Activated B cell treated with CpG ODN at 0.5 μM for 24 hours (primary cell): ENCODE measurements around the gene STAB2. TPM values are rescaled to one million over a fixed set of nuclear protein-coding genes. Genes with fewer than 3 reads are reported as not detected.

Source experiments
- ATAC-seq: fragments of 200-7000 bp; cut with Tn5 transposase; one replicate; pipeline ENCODE4 v1.10.0; 2021; ENCODE audit warnings: low read depth, mild to moderate bottlenecking, moderate library complexity
- CTCF ChIA-PET: fragments of 350-600 bp; sonication (Branson Sonifier 250); formaldehyde crosslinking; loops from one replicate; lab custom pipeline; 2021; ENCODE audit warnings: antibody characterized with exemption; lab: Charles Lee
- POLR2A ChIA-PET: fragments of 350-600 bp; sonication (Branson Sonifier 250); formaldehyde crosslinking; loops from one replicate; lab custom pipeline; 2021; ENCODE audit warnings: antibody characterized with exemption; lab: Charles Lee
- DNase-seq: peaks from one replicate; pipeline ENCODE4 v3.0.0; 2022
- H3K27ac Mint-ChIP-seq: one replicate; pipeline ENCODE4 v1.8.0; 2020; ENCODE audit warnings: mixed read lengths
- H3K27me3 Mint-ChIP-seq: one replicate; pipeline ENCODE4 v1.8.0; 2021; ENCODE audit warnings: mixed read lengths
- H3K36me3 Mint-ChIP-seq: one replicate; pipeline ENCODE4 v1.8.0; 2021; ENCODE audit warnings: low read depth, mixed read lengths
- H3K4me1 Mint-ChIP-seq: one replicate; pipeline ENCODE4 v1.8.0; 2021; ENCODE audit warnings: mixed read lengths
- H3K4me3 Mint-ChIP-seq: one replicate; pipeline ENCODE4 v1.8.0; 2020; ENCODE audit warnings: mild to moderate bottlenecking, mixed read lengths
- H3K9me3 Mint-ChIP-seq: one replicate; pipeline ENCODE4 v1.8.0; 2020; ENCODE audit warnings: mixed read lengths
- intact Hi-C: fragments of 100-400 bp; cut with micrococcal nuclease; formaldehyde crosslinking; loops from one replicate; pipeline ENCODE4 v1.15.1; 2024
- total RNA-seq: library from RNA; stranded (reverse); gene quantifications from 2 replicates; pipeline ENCODE4 v1.2.3, GENCODE V29; 2022
- TF ChIP-seq, protein P1 (sequence below): fragments of 200-600 bp; IDR thresholded peaks from one replicate; pipeline ENCODE4 v1.8.0; 2022; ENCODE audit warnings: antibody characterized with exemption, mild to moderate bottlenecking

STAB2 gene
- total RNA-seq, 1 donor from 2014 or later, result not detected

DNA sequence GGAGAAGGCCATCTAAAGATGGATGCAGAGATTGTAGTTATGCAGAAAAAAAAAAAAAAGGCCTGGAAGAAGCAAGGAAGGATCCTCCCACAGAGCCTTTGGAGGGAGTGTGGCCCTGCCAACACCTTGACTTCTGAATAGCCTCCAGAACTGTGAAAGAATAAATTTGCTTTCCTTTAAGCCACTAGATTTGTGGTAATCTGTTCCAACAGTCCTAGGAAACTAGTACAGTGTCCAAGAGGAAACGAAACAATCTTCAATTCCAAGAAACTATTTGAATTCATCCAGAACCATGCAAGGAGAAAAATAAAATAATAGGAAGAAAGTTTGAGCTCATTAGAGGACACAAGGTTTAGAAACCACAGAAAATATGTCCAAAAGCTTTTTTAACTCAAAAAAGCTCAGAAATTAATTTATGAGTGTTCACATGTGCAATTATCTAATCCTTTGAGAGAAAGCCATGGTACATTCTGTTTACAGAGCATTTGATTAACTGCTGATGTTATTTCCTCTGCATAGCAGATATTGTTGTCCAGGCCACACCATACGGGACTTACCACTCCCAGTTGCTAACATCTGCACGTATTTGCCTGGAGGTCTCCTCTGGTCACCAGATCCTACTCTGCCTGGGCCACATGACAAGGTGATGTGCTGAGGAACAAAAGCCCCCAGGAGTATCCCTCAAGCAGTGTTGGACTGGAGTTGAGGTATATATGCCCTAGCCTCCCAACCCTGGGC, 30.0 kb upstream of the STAB2 start:
- DNase-seq (no peak), ATAC-seq (no peak)

DNA sequence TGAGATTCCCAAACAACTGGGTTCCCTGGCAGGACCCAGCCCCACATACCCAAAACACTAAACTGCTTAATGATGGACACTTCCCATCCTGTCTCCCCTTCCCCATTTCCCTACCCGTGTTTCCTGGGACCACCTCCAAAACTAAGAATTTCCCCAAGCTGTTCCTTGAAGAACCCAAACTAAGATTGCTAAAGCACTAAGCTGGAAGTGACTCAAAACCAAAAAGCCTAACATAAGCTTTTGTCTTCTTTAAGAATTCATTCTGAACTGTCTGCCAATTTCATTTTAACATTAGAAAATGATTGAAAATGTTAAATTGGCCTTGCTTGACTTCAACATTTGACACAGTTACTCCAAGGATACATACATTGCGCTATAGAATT, 29.5 kb upstream of the STAB2 start:
- intact Hi-C loops, result no loop called here
- Mint-ChIP-seq H3K27ac (no peak overlapping the region), H3K9me3 (no peaks in the 10 kb centered on the region), H3K4me1 (no peaks in the 10 kb centered on the region), H3K36me3 (no peaks in the 10 kb centered on the region), H3K4me3 (no peak overlapping the region), H3K27me3 (peaks cover 24% of the 10 kb centered on the region)
- ChIA-PET CTCF (interaction anchor here (1.1 kb wide), 1 partner anchor 9 kb away, joined by 5 read pairs; no protein-coding TSS in a partner anchor), POLR2A (no interaction called here)
- ATAC-seq (no peak), DNase-seq (no peak)
- TF ChIP-seq, protein P1, sequence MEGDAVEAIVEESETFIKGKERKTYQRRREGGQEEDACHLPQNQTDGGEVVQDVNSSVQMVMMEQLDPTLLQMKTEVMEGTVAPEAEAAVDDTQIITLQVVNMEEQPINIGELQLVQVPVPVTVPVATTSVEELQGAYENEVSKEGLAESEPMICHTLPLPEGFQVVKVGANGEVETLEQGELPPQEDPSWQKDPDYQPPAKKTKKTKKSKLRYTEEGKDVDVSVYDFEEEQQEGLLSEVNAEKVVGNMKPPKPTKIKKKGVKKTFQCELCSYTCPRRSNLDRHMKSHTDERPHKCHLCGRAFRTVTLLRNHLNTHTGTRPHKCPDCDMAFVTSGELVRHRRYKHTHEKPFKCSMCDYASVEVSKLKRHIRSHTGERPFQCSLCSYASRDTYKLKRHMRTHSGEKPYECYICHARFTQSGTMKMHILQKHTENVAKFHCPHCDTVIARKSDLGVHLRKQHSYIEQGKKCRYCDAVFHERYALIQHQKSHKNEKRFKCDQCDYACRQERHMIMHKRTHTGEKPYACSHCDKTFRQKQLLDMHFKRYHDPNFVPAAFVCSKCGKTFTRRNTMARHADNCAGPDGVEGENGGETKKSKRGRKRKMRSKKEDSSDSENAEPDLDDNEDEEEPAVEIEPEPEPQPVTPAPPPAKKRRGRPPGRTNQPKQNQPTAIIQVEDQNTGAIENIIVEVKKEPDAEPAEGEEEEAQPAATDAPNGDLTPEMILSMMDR, result no peak

More for the DNA sequence above, 30.0 kb upstream of the STAB2 start:
- peaks cover 23% of the 10 kb centered on the region for H3K27me3 Mint-ChIP-seq
- no peak overlapping the region for H3K4me3 Mint-ChIP-seq
- H3K9me3 Mint-ChIP-seq, result no peaks in the 10 kb centered on the region
- no peaks in the 10 kb centered on the region for H3K4me1 Mint-ChIP-seq
- ChIA-PET CTCF (interaction anchor here (1.1 kb wide), 1 partner anchor 9 kb away, joined by 5 read pairs; no protein-coding TSS in a partner anchor), POLR2A (no interaction called here)
- intact Hi-C loops, result no loop called here
- TF ChIP-seq, protein P1, result no peak
- no peaks in the 10 kb centered on the region for H3K36me3 Mint-ChIP-seq
- no peak overlapping the region for H3K27ac Mint-ChIP-seq

DNA sequence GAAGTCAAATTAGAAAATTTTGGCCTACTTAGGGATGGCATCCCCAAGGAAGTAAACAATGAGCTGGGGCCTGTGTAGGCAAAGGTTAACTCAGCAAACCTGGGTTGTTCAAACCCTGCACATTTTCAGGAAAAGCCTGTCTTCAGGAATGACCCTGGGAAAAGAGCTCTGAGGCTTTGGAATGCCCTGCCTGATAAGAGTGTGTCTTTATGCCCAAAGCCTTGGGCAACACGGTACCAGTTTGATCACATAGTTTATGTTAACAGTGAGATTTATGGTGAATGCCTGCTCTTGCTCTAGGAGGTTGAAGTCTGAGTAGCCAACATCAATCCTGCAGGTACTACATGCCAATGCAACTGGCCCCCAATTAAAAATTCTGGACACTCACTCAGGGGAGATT, 28.2 kb upstream of the STAB2 start:
- POLR2A ChIA-PET, result no interaction called here
- H3K27me3 Mint-ChIP-seq, result peaks cover 21% of the 10 kb centered on the region
- no peak for ATAC-seq

DNA sequence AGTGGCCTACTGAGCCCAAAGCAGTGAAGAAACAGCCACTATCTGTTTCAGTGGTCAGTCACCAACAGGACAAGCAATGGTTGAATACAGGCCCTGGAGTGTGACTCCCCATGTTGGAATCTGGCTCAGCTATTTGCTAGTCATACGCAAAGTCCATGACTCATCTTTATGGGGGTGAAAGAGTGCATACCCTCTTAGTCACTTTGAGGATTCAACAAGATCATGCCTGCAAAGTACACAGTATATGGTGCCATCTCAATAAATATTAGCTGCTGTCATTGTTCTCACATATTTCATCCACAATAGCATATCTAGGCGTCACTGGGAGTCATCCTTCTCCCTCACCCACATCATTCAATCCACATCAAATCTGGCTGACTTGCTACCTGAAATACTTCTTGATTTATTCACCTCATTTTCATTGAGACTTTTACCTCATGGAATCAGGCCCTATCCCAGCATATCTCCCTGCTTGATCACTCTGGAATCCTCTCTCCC, 26.4 kb upstream of the STAB2 start:
- no peak for ATAC-seq
- Mint-ChIP-seq H3K4me3 (no peak overlapping the region), H3K36me3 (no peaks in the 10 kb centered on the region), H3K27me3 (peaks cover 19% of the 10 kb centered on the region), H3K27ac (no peak overlapping the region), H3K9me3 (peaks cover 4% of the 10 kb centered on the region), H3K4me1 (no peaks in the 10 kb centered on the region)
- DNase-seq, result no peak
- TF ChIP-seq, protein P1, result no peak
- intact Hi-C loops, result no loop called here
- POLR2A ChIA-PET, result no interaction called here
- CTCF ChIA-PET, result interaction anchor here (0.8 kb wide), 1 partner anchor 13 kb away, joined by 3 read pairs; no protein-coding TSS in a partner anchor

More for the DNA sequence above, 28.2 kb upstream of the STAB2 start:
- no peak overlapping the region for H3K4me3 Mint-ChIP-seq
- H3K9me3 Mint-ChIP-seq, result peaks cover 3% of the 10 kb centered on the region
- intact Hi-C loops, result no loop called here
- CTCF ChIA-PET, result no interaction called here
- TF ChIP-seq, protein P1, result no peak
- DNase-seq, result no peak
- no peak overlapping the region for H3K27ac Mint-ChIP-seq
- H3K4me1 Mint-ChIP-seq, result no peaks in the 10 kb centered on the region
- H3K36me3 Mint-ChIP-seq, result no peaks in the 10 kb centered on the region

DNA sequence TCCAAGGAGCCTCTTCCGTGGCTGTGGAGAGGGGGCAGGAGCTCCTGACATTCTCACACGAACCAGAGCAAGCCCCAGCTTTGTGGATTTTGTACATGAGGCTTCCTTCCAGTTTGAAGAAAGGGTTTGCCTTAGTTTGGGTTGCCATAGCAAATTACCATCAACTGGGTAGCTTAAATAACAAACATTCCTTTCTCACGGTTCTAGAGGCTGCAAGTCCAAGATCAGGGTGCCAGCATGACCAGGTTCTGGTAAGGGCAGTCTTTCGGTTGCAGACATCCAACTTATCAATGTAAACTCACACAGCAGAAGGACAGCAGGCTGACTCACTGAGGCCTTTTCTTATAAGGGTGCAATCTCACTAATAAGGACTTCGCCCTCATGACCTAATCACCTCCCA, 25.9 kb upstream of the STAB2 start:
- Mint-ChIP-seq H3K27me3 (peaks cover 18% of the 10 kb centered on the region), H3K4me3 (no peak overlapping the region), H3K4me1 (no peaks in the 10 kb centered on the region), H3K9me3 (peaks cover 8% of the 10 kb centered on the region), H3K36me3 (no peaks in the 10 kb centered on the region), H3K27ac (no peak overlapping the region)
- DNase-seq (no peak), ATAC-seq (no peak)
- POLR2A ChIA-PET, result no interaction called here
- TF ChIP-seq, protein P1, result no peak
- CTCF ChIA-PET, result interaction anchor here (0.8 kb wide), 1 partner anchor 13 kb away, joined by 3 read pairs; no protein-coding TSS in a partner anchor
- intact Hi-C loops, result no loop called here
